ENCODE results near the gene ZNF407. TPM values are rescaled to one million over a fixed set of nuclear protein-coding genes. Genes with fewer than 3 reads are reported as not detected.

ZNF407 gene
- total and polyA plus RNA-seq, 2 of the 13 experiments (the other 11 are each of a cell fraction or from before 2014, with no cell fraction given) = 2.3 to 8.7 TPM

DNA sequence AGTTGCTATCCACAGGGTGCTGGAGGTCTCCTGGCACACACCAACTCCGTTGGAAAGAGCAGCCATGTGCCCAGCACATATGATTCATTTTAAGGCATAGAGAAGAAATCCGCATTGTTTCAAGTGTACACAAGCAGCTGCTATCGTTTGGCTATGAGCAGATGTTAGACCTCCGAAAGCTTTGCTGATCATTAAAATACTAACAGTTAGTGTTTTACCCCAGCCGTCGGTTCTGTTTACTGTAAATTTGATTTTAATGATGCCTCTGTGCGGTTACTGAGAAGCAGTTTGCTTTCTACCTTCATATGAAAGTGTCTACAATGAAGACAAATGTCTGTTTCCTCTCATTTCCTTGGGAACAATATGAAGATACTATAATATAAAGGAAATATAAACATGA lies 456.4 kb downstream of the ZNF407 start:
- FAIRE-seq (no peak), DNase-seq (ENCODE audit: low spot score) (no peak), ATAC-seq (no peak)
- 97% methylated on average over 7 of the region's 7 CpGs for WGBS (ENCODE audit: low lambda C conversion rate)
- Histone ChIP-seq H3K4me2 (ENCODE audit: low read depth, low read length) (no peak overlapping the region), H3K79me2 (ENCODE audit: insufficient read depth, low read length) (no peaks in the 10 kb centered on the region), H3K4me3 (replicated peaks in 1 of 3; ENCODE audit: insufficient read depth in 1 of 3, low read depth in 2 of 3, low read length in 3 of 3) (no peak overlapping the region), H2AFZ (ENCODE audit: low read length) (no peak overlapping the region), H3K9ac (ENCODE audit: insufficient read depth, low read depth, low read length) (no peak overlapping the region), H3K36me3 (replicated peaks in 1 of 2; ENCODE audit: control insufficient read depth in 1 of 2, insufficient read depth in 2 of 2, low read length in 2 of 2) (no peaks in the 10 kb centered on the region), H4K20me1 (ENCODE audit: insufficient read depth, low read length) (no peaks in the 10 kb centered on the region), H3K27ac (ENCODE audit: extremely low read length, insufficient read depth, low read length) (no peak overlapping the region), H3K9me3 (ENCODE audit: low read length) (no peaks in the 10 kb centered on the region), H3K27me3 (ENCODE audit: control insufficient read depth in 1 of 2, insufficient read depth in 2 of 2, low read length in 2 of 2) (no peaks in the 10 kb centered on the region), H3K4me1 (ENCODE audit: insufficient read depth, low read length) (no peaks in the 10 kb centered on the region)
- no peak for TF ChIP-seq ZHX2 (IDR thresholded peaks at IDR 0.05; ENCODE audit: low read depth)
- no peak for TF ChIP-seq ZHX2 (CRISPR knock-in tag; IDR thresholded peaks at IDR 0.05; ENCODE audit: borderline replicate concordance)
- ChIA-PET POLR2A (no interaction called here), CTCF (ENCODE audit: low intra/inter-chr PET ratio, low total read pairs) (no interaction called here)
- no TSS peak for BruUV-seq (replicated peaks)
- in situ Hi-C loops (cut with HindIII; ENCODE audit: extremely low pct_ligation_motif_present, low pct_unique_long_range_greater_than_20kb) = no loop called here
- intact Hi-C loops (cut with micrococcal nuclease; ENCODE audit: unreplicated experiment) = no loop called here

DNA sequence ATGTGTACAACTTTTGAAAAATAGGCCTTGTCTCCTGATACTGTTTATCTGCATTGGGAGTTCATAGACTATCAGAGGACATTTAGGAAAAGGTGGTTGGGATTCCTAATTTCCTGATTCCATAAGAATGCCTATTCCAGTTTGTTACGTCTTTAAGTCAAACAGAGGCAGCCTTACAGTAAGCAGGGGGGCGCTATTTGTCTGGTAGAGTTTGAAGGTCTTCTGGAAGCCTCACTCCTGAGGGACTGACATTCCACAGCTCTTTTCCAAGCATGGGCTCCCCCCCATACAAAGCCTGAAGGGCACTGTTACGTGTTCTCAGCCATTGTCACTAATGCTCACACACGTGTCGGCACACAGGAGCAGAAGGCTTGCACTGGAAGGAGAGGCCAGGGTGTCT lies 456.9 kb downstream of the ZNF407 start:
- BruUV-seq (replicated peaks) = no TSS peak
- WGBS (ENCODE audit: low lambda C conversion rate) = 99% methylated on average over 5 of the region's 5 CpGs
- TF ChIP-seq ZBTB21 (CRISPR knock-in tag; IDR thresholded peaks at IDR 0.05) = no peak
- TF ChIP-seq ZNF335 (CRISPR knock-in tag; IDR thresholded peaks at IDR 0.05) = no peak
- no peak for TF ChIP-seq TCF7L2 (IDR thresholded peaks at IDR 0.05; ENCODE audit: low read depth, low read length)
- no peak for TF ChIP-seq SIX4 (CRISPR knock-in tag; IDR thresholded peaks at IDR 0.05)
- TF ChIP-seq TRAFD1 (CRISPR knock-in tag; IDR thresholded peaks at IDR 0.05; ENCODE audit: borderline replicate concordance) = no peak

More for the DNA sequence above, 456.9 kb downstream of the ZNF407 start:
- H3K27me3 ChIP-seq (ENCODE audit: control insufficient read depth in 1 of 2, insufficient read depth in 2 of 2, low read length in 2 of 2) = no peaks in the 10 kb centered on the region
- CTCF ChIA-PET (ENCODE audit: low intra/inter-chr PET ratio, low total read pairs) = no interaction called here
- DNase-seq (ENCODE audit: low spot score) (no peak), FAIRE-seq (no peak), ATAC-seq (no peak)
- no peak overlapping the region for H3K9ac ChIP-seq (ENCODE audit: insufficient read depth, low read depth, low read length)
- POLR2A ChIA-PET = no interaction called here
- no peaks in the 10 kb centered on the region for H3K9me3 ChIP-seq (ENCODE audit: low read length)
- H2AFZ ChIP-seq (ENCODE audit: low read length) = no peak overlapping the region
- no peak overlapping the region for H3K4me3 ChIP-seq (replicated peaks in 1 of 3; ENCODE audit: insufficient read depth in 1 of 3, low read depth in 2 of 3, low read length in 3 of 3)
- no peak overlapping the region for H3K27ac ChIP-seq (ENCODE audit: extremely low read length, insufficient read depth, low read length)
- no peaks in the 10 kb centered on the region for H4K20me1 ChIP-seq (ENCODE audit: insufficient read depth, low read length)
- no peaks in the 10 kb centered on the region for H3K4me1 ChIP-seq (ENCODE audit: insufficient read depth, low read length)
- in situ Hi-C loops (cut with HindIII; ENCODE audit: extremely low pct_ligation_motif_present, low pct_unique_long_range_greater_than_20kb) (no loop called here), intact Hi-C loops (cut with micrococcal nuclease; ENCODE audit: unreplicated experiment) (no loop called here)
- no peaks in the 10 kb centered on the region for H3K36me3 ChIP-seq (replicated peaks in 1 of 2; ENCODE audit: control insufficient read depth in 1 of 2, insufficient read depth in 2 of 2, low read length in 2 of 2)
- H3K4me2 ChIP-seq (ENCODE audit: low read depth, low read length) = no peak overlapping the region
- no peaks in the 10 kb centered on the region for H3K79me2 ChIP-seq (ENCODE audit: insufficient read depth, low read length)
